GM12873 (cell line): Measurements from ENCODE around the gene DUS2.
"Not testable (repeated sequence)": the region's sequence is repeated elsewhere in the genome, so short reads cannot be mapped to it uniquely, and the experiment has no call there.

ENCODE experiments used
- TF ChIP-seq, protein P1 (sequence below): IDR thresholded peaks from 2 replicates; pipeline ENCODE4 v1.5.1; 2012; ENCODE audit warnings: low read depth, mild to moderate bottlenecking, moderate library complexity, low read length, control low read depth; ENCODE audit not compliant: insufficient read depth; ENCODE audit errors: missing control alignments

The DUS2 gene

DNA sequence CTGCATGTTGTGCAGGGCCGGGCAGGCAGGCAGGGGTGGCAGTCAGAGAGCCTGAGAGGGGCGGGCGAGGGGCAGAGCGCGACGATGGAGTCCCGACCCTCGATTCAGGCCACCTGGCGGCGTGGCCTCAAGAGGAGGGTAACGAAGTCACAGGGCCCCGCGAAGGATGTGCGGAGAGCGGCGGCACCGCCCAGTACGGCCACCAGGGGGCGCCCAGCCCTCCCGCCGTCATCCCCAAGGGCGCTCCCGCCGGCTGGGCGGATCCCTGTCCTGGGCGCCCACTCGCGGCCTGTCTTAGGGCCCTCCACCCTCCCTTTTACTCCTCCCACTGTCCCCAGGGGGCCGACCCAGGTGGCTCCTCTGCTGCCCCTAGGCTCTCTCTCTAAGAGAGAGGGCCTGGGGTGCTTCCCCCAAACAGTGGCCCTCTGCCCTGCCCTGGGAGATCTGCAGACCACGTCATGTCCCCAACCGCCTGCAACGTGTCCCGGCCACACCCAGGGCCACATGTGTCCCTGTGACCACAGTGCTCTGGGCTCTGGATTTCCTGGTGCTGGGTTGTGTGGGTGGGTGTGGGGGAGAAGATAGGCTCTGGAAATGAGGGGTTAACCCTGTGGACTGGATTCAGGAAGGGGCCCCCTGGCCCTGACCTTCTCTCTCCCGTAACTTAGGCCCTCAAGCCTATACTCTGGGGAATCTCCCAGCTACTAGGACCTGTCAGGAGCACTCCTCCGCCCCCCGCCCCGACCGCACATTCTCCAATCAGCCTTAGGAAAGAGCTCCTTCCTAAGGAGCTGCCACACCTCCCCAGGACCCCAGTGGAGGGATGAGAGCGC lies 29.7 kb upstream of the DUS2 start:
- TF ChIP-seq, protein P1, sequence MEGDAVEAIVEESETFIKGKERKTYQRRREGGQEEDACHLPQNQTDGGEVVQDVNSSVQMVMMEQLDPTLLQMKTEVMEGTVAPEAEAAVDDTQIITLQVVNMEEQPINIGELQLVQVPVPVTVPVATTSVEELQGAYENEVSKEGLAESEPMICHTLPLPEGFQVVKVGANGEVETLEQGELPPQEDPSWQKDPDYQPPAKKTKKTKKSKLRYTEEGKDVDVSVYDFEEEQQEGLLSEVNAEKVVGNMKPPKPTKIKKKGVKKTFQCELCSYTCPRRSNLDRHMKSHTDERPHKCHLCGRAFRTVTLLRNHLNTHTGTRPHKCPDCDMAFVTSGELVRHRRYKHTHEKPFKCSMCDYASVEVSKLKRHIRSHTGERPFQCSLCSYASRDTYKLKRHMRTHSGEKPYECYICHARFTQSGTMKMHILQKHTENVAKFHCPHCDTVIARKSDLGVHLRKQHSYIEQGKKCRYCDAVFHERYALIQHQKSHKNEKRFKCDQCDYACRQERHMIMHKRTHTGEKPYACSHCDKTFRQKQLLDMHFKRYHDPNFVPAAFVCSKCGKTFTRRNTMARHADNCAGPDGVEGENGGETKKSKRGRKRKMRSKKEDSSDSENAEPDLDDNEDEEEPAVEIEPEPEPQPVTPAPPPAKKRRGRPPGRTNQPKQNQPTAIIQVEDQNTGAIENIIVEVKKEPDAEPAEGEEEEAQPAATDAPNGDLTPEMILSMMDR = peak; percentile 97

DNA sequence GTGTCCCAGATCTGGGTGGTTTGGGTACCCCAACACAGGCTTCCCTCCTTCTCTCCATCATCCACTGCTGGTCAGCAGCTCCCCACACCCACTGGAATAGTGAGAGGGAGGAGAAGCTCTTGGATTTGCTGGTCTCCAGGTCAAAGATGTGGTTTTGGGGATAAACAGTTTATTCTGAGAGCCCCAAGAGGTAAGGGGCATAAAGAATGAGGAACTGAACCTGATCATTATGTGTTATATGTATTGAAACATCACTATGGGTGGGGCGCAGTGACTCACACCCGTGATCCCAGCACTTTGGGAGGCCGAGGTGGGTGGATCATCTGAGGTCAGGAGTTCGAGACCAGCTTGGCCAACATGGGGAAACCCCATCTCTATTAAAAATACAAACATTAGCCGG lies 27.7 kb upstream of the DUS2 start:
- TF ChIP-seq, protein P1 = no peak

DNA sequence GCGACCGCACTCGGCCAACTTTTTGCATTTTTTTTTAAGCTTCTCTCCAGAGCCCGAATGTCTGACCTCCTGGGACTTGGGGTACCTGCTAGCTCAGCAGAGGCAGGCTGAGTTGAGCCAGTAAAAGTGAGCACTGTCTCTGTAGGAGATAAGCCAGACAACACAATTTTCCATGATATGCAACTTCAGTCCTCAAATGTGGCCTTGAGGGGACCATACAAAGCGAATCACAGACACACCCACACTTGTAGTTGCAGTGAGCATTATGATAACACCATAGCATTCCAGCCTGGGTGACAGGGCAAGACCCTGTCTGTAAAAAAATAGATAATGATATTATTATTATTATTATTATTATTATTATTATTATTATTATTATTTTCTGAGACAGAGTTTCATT lies 26.4 kb upstream of the DUS2 start:
- TF ChIP-seq, protein P1 = no peak

DNA sequence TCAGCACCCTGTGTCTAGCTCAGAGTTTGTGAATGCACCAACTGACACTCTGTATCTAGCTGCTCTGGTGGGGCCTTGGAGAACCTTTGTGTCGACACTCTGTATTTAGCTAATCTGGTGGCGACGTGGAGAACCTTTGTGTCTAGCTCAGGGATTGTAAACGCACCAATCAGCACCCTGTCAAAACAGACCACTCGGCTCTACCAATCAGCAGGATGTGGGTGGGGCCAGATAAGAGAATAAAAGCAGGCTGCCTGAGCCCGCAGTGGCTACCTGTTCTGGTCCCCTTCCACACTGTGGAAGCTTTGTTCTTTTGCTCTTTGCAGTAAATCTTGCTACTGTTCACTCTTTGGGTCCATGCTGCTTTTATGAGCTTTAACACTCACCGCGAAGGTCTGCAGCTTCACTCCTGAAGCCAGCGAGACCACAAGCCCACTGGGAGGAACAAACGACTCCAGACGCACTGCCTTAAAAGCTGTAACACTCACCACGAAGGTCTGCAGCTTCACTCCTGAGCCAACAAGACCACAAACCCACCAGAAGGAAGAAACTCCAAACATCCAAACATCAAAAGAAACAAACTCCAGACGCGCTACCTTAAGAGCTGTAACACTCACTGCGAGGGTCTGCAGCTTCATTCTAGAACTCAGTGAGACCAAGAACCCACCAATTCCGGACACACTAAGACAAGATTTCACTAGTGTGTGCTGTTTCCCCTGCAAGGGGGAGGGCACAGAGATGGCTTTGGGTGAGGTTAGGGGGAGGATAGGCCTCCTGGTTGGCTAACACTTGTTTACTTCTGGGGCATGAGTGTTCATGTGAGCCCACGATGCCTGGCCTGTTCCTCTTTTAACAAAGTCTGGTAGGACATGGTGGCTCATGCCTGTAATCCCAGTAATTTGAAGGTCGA lies 24.1 kb upstream of the DUS2 start, which contains the start of gene DPEP2:
Gene DPEP2 (minus strand): TSS at position 706 of the 910 bp plus-strand sequence. CDS start 6,272 bp downstream, outside the sequence.
- TF ChIP-seq, protein P1 = not testable (repeated sequence)

DNA sequence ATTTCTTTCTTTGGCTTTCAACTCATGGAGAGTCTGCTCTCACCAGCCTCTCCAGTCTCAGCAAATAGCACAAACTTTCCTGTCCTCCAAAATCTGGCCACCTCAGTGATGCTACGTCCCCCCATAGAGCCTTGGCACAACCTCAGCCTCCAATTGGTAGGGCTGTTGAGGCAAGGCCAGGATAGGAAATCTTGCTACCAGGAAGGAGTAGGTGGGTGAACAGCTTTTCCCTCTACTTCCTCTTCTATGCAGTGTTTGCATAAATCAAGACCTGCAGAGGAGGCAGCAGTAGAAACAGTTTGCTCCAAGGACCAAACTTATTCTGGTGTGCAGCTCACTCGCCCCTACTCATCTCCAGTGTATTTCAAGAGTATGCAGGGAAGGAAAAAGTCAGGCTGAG lies 23.1 kb upstream of the DUS2 start:
- TF ChIP-seq, protein P1 = no peak

DNA sequence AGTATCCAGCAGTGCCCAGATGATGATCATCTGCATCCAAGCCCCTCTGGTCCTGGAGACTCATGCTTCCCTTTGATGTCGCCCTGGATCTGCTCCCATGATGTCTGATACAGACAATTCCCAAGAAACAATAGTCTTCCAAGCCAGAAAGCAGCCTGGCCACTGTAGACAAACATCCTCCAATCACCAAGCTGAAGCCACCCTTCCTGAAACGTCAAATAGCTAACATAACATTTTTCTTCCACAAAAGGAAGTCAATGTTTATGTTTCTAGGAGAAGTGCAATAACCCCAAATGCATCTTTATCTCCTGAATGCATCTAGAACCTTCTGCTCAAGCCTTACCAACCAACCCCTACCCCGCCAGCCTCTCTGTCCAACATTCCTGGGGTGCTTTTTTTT lies 22.6 kb upstream of the DUS2 start:
- TF ChIP-seq, protein P1 = no peak

DNA sequence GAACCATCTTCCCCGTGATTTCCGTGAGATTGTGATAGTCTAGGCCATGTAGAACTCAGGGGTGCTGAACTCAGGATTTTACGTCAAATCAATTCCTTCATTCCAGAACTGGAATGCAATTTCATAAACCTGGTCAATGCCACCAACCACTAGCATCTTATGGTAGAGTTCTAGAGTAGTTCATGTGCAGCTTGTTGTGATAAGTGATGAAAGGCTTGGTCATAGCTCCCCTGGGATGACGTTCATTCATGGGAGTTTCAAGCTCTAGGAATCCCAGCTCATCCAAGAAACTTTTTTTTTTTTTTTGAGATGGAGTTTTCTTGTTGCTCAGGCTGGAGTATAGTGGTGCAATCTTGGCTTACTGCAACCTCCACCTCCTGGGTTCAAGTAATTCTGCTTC lies 20.1 kb upstream of the DUS2 start:
- TF ChIP-seq, protein P1 = no peak
